ENCODE results near the gene TCTA. TPM values are rescaled to one million over a fixed set of nuclear protein-coding genes. Genes with fewer than 3 reads are reported as not detected.

The TCTA gene
- total and polyA plus RNA-seq, 10 of the 15 experiments (the other 5 are each of a cell fraction or from before 2014, with no cell fraction given) = 6.5 to 30.5 (median 18.3) TPM

DNA sequence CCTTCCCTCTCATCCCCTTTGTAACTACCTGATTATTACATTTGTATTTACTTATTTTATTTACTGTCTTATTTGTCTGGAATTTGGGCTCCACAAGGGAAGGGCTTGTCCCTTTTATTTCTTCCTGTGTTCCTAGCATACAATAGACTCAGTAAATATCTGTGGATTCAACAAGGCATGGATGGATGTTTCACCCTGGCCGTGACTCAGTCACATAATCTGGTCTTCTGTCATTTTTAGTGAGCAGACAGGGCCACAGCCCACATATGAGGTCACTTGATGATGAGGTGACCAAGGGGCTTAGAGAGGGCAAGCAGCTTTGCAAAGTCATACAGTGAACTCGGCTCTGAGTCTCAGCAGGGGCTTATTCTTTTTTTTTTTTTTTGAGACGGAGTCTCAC lies 50.0 kb downstream of the TCTA start:
- SMC1A ChIA-PET (ENCODE audit: uncharacterized antibody, unreplicated experiment) = no interaction called here
- in situ Hi-C loops (cut with MboI) = no loop called here
- Histone ChIP-seq H3K4me2 (ENCODE audit: control insufficient read depth, insufficient read depth) (no peak overlapping the region), H4K20me1 (ENCODE audit: control insufficient read depth, insufficient read depth) (no peaks in the 10 kb centered on the region), H3K36me3 (ENCODE audit: control insufficient read depth in 2 of 2, insufficient read depth in 2 of 2, low read length in 1 of 2) (no peaks in the 10 kb centered on the region), H2AFZ (ENCODE audit: control insufficient read depth, low read depth, low read length) (peak overlapping the region; percentile 52), H3K79me2 (ENCODE audit: control insufficient read depth, insufficient read depth, low read length) (no peaks in the 10 kb centered on the region), H3K27ac (ENCODE audit: control insufficient read depth, insufficient read depth) (no peak overlapping the region), H3K9me3 (replicated peaks; ENCODE audit: control insufficient read depth, insufficient read depth, low read length) (no peaks in the 10 kb centered on the region), H3K4me1 (ENCODE audit: control insufficient read depth, insufficient read depth, low read length) (peaks cover 5% of the 10 kb centered on the region; the same call in 1 of the 2 replicates), H3K9ac (ENCODE audit: control insufficient read depth, insufficient read depth, low read length) (no peak overlapping the region), H3K27me3 (replicated peaks in 1 of 2; ENCODE audit: control insufficient read depth in 2 of 2, insufficient read depth in 2 of 2, low read length in 1 of 2) (no peaks in the 10 kb centered on the region), H3K4me3 (no peak overlapping the region)
- 48% methylated on average over 2 of the region's 3 CpGs for WGBS (ENCODE audit: insufficient coverage, insufficient replicate concordance, low lambda C conversion rate, missing lambda C conversion rate)
- intact Hi-C loops (cut with micrococcal nuclease; ENCODE audit: unreplicated experiment) = no loop called here
- RAD21 ChIA-PET (ENCODE audit: unreplicated experiment) = interaction anchor here (0.6 kb wide), 1 partner anchor 19 kb away, joined by 3 read pairs; no protein-coding TSS in a partner anchor
- POLR2A ChIA-PET = interaction anchor here (1.7 kb wide), 1 partner anchor 8 kb away, joined by 7 read pairs; the partner anchor contains the start of gene DAG1
- no peak for FAIRE-seq
- no peak for TF ChIP-seq EGR1 (IDR thresholded peaks at IDR 0.05; ENCODE audit: borderline replicate concordance in 1 of 2, low read depth in 2 of 2, low read length in 2 of 2)
- TF ChIP-seq TARDBP (IDR thresholded peaks at IDR 0.05; ENCODE audit: borderline replicate concordance) = no peak
- TF ChIP-seq TCF7 (IDR thresholded peaks at IDR 0.05; ENCODE audit: borderline replicate concordance) = no peak
- TF ChIP-seq BRCA1 (IDR thresholded peaks at IDR 0.05; ENCODE audit: low read depth, low read length) = no peak
- TF ChIP-seq ZNF384 (IDR thresholded peaks at IDR 0.05; ENCODE audit: borderline replicate concordance, low read depth, low read length) = no peak
- TF ChIP-seq RB1 (IDR thresholded peaks at IDR 0.05; ENCODE audit: borderline replicate concordance) = no peak
- no peak for TF ChIP-seq SIX5 (IDR thresholded peaks at IDR 0.05; ENCODE audit: low read depth, low read length, severe bottlenecking)
- no TSS peak for BruUV-seq (replicated peaks)
- no peak for ATAC-seq
- CTCF ChIA-PET = interaction anchor here (1.4 kb wide), 1 partner anchor 32 kb away, joined by 3 read pairs; no protein-coding TSS in a partner anchor
- no peak for DNase-seq (ENCODE audit: low read depth, low spot score)
